Prostate gland (tissue), 2 donors: ENCODE measurements around the gene RPA1.

Experiments
- CTCF ChIP-seq, 4 experiments: fragments of 200-600 bp in 2 of 4; fragments of 450-650 bp in 2 of 4; sonication (generic) in 2 of 4; IDR thresholded peaks; 1 replicate in 3 of 4; 2 replicates in 1 of 4; pipeline ENCODE4 v1.5.1; 2016 to 2019; ENCODE audit warnings: antibody characterized with exemption in 4 of 4, mild to moderate bottlenecking in 2 of 4, moderate library complexity in 2 of 4
- POLR2A ChIP-seq: fragments of 450-650 bp; IDR thresholded peaks from one replicate; pipeline ENCODE4 v1.6.1; 2016; ENCODE audit warnings: antibody characterized with exemption, mild to moderate bottlenecking

GRCh38 chr17:1942066-1942365, 112.2 kb downstream of the RPA1 start:
- TF ChIP-seq CTCF (IDR thresholded peaks at IDR 0.05) (no peak), POLR2A (no peak)
